Measurements from ENCODE around the gene RAI14.
"Not testable (repeated sequence)": the region's sequence is repeated elsewhere in the genome, so short reads cannot be mapped to it uniquely, and the experiment has no call there.

Gene RAI14

GRCh38 chr5:34701442-34701841 is 45.3 kb downstream of the RAI14 start:
- DNase-seq, result not testable (repeated sequence)

- no peak for DNase-seq
These were observed 47.9 kb downstream of the RAI14 start for GRCh38 chr5:34703767-34704713.

- DNase-seq, result no peak
These were observed 50.0 kb downstream of the RAI14 start for GRCh38 chr5:34706084-34706483.

- DNase-seq, result no peak
These were observed 51.5 kb downstream of the RAI14 start for GRCh38 chr5:34707451-34708107.

GRCh38 chr5:34708777-34709176 is 52.6 kb downstream of the RAI14 start:
- no peak for DNase-seq

- no peak for DNase-seq
These were observed 53.9 kb downstream of the RAI14 start for GRCh38 chr5:34709861-34710673.

GRCh38 chr5:34712565-34712964 is 56.4 kb downstream of the RAI14 start:
- no peak for DNase-seq

GRCh38 chr5:34715711-34716110 is 59.6 kb downstream of the RAI14 start:
- no peak for DNase-seq

- no peak for DNase-seq
These were observed 60.9 kb downstream of the RAI14 start for GRCh38 chr5:34716986-34717385.

- no peak for DNase-seq
These were observed 61.5 kb downstream of the RAI14 start for GRCh38 chr5:34717426-34718327.

GRCh38 chr5:34718516-34718915 is 62.4 kb downstream of the RAI14 start:
- no peak for DNase-seq

GRCh38 chr5:34719029-34719428 is 62.9 kb downstream of the RAI14 start:
- no peak for DNase-seq

- no peak for DNase-seq
These were observed 65.2 kb downstream of the RAI14 start for GRCh38 chr5:34721327-34721726.

GRCh38 chr5:34722183-34722582 is 66.1 kb downstream of the RAI14 start:
- no peak for DNase-seq

GRCh38 chr5:34724741-34725140 is 68.6 kb downstream of the RAI14 start:
- DNase-seq, result no peak

- not testable (repeated sequence) for DNase-seq
These were observed 71.1 kb downstream of the RAI14 start for GRCh38 chr5:34727166-34727749.

GRCh38 chr5:34728236-34728635 is 72.1 kb downstream of the RAI14 start:
- DNase-seq, result no peak

GRCh38 chr5:34731435-34732232 is 75.5 kb downstream of the RAI14 start:
- DNase-seq, result no peak

GRCh38 chr5:34734326-34734725 is 78.2 kb downstream of the RAI14 start:
- DNase-seq, result no peak

GRCh38 chr5:34735491-34736426 is 79.6 kb downstream of the RAI14 start:
- DNase-seq, result no peak

Data from DMS 273 treated with DMSO at 0.1 percent for 48 hours (cell line).